ENCODE results near the gene MAP3K14.

The MAP3K14 gene

DNA sequence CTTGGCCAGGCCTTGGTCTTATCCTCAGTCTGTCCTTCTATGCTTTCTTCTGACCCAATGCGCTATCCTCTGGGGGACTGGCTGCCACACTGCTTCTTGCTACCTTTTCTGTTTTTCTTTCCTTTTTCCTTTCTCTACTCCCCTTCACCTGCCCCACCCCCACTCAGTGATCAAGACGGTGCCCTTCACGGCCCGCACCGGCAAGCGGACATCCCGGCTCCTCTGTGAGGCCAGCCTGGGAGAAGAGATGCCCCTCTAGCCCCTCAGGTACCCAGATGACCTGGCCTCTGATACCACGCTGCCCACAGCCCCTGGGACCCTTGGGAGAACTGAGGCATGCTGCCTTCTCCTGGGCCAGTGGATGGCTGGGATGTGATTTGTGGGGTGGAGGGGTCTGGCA is 70.5 kb downstream of the MAP3K14 start:
- TF ChIP-seq CTCF (conservative IDR thresholded peaks at IDR 0.05; ENCODE audit: low read length), result no peak
- no peak overlapping the region for H3K4me3 ChIP-seq (ENCODE audit: low read length)
- no peak for DNase-seq (ENCODE audit: low read depth)

DNA sequence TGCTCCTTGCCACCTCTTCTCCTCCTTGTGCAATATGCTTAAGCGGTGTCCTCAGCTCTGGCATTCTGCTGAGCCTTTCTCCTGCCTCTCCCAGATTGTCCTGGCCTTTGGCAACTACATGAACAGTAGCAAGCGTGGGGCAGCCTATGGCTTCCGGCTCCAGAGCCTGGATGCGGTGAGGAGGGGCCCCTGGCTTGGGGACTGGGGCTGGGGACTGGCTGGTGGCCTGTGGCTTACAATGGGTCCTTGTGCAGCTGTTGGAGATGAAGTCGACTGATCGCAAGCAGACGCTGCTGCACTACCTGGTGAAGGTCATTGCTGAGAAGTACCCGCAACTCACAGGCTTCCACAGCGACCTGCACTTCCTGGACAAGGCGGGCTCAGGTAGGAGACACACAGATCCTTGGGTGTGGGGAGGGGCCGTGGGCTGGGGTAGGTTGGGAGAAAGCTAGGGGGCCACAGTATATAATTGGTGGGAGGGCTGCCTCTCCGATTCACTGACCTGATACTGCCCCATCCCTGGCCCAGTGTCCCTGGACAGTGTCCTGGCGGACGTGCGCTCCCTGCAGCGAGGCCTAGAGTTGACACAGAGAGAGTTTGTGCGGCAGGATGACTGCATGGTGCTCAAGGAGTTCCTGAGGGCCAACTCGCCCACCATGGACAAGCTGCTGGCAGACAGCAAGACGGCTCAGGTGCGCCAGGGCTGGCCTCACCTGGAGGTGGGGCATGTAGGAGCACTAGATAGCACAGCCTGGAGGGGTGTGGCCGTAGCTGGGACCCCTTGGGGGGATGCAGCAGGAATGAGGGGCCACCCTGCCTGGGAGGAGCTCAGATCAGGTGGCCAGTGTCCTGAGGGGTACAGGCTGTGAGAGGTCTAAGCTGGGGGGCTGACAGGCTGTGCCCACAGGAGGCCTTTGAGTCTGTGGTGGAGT is 71.8 kb downstream of the MAP3K14 start:
- TF ChIP-seq CTCF (conservative IDR thresholded peaks at IDR 0.05; ENCODE audit: low read length), result no peak
- DNase-seq (ENCODE audit: low read depth), result no peak
- H3K4me3 ChIP-seq (ENCODE audit: low read length), result no peak overlapping the region

GRCh38 chr17:45243750-45244149 is 73.1 kb downstream of the MAP3K14 start:
- no peak overlapping the region for H3K4me3 ChIP-seq (ENCODE audit: low read length)
- TF ChIP-seq CTCF (conservative IDR thresholded peaks at IDR 0.05; ENCODE audit: low read length), result no peak
- DNase-seq (ENCODE audit: low read depth), result no peak

DNA sequence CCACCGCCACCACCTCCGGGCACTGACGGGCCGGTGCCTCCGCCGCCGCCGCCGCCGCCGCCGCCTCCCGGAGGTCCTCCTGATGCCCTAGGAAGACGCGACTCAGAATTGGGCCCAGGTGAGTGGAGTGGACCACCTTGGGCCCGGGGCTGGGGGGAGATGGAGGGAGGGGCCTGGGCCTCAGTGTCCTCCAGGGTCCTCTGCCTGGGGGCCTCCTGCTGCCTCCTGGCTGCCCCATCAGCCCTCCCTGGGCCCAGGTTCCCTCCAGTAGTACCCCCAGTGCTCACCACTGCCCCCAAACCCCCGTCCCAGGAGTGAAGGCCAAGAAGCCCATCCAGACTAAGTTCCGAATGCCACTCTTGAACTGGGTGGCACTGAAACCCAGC is 74.8 kb downstream of the MAP3K14 start:
- no peak for DNase-seq (ENCODE audit: low read depth)
- TF ChIP-seq CTCF (conservative IDR thresholded peaks at IDR 0.05; ENCODE audit: low read length), result no peak
- H3K4me3 ChIP-seq (ENCODE audit: low read length), result no peak overlapping the region

- DNase-seq (ENCODE audit: low read depth), result no peak
- no peak overlapping the region for H3K4me3 ChIP-seq (ENCODE audit: low read length)
- no peak for TF ChIP-seq CTCF (conservative IDR thresholded peaks at IDR 0.05; ENCODE audit: low read length)
Measured at GRCh38 chr17:45241328-45242028, 75.3 kb downstream of the MAP3K14 start.

DNA sequence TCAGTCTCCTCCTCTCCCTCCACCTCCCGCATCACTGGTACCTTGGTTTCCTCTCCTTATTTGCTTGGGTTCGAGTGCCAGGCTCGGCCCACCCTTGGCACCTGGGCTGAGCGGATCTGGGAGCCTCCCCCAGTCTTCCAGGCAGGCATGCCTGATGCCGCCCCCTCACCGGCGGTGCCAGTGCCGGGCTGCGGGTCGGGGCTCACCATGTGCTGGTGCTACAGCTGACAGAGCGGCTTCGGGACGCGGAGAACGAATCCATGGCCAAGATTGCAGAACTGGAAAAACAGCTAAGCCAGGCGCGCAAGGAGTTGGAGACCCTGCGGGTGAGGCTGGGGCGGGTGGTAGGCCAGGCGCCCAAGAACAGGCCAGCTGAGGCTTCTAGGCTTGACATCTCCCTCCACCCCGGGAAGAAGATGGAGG is 75.9 kb downstream of the MAP3K14 start:
- DNase-seq (ENCODE audit: low read depth), result no peak
- no peak for TF ChIP-seq CTCF (conservative IDR thresholded peaks at IDR 0.05; ENCODE audit: low read length)
- no peak overlapping the region for H3K4me3 ChIP-seq (ENCODE audit: low read length)
